Activated naive CD4-positive, alpha-beta T cell treated with anti-CD3 and anti-CD28 coated beads, Interleukin-2, amount 50 U/mL, for 72 hours (primary cell): ENCODE data around the gene CHID1. TPM values are rescaled to one million over a fixed set of nuclear protein-coding genes. Genes with fewer than 3 reads are reported as not detected.

ENCODE experiments used
- ATAC-seq, 2 donors: fragments of 150-1000 bp; cut with Tn5 transposase; 2 replicates each; pipeline ENCODE4 v1.10.0; 2021; ENCODE audit warnings: mild to moderate bottlenecking in 2 of 2, moderate library complexity in 2 of 2
- DNase-seq, 2 donors: peaks; one replicate each; pipeline ENCODE4 v3.0.0; 2021 to 2022; ENCODE audit warnings: low spot score in 2 of 2
- H3K27ac Mint-ChIP-seq, 2 donors: one replicate each; pipeline ENCODE4 v1.8.0; 2022; ENCODE audit warnings: mild to moderate bottlenecking in 2 of 2, mixed read lengths in 2 of 2
- H3K36me3 Mint-ChIP-seq, 2 donors: one replicate each; pipeline ENCODE4 v1.8.0; 2022; ENCODE audit warnings: mixed read lengths in 2 of 2
- H3K9me3 Mint-ChIP-seq, 2 donors: one replicate each; pipeline ENCODE4 v1.8.0; 2022; ENCODE audit warnings: mixed read lengths in 2 of 2
- total RNA-seq, 2 donors: library from RNA; stranded (reverse); gene quantifications; one replicate each; pipeline ENCODE4 v1.2.3, GENCODE V29; 2022

The CHID1 gene
- total RNA-seq, 2 donors from 2014 or later = 49.1 to 62.6 TPM

DNA sequence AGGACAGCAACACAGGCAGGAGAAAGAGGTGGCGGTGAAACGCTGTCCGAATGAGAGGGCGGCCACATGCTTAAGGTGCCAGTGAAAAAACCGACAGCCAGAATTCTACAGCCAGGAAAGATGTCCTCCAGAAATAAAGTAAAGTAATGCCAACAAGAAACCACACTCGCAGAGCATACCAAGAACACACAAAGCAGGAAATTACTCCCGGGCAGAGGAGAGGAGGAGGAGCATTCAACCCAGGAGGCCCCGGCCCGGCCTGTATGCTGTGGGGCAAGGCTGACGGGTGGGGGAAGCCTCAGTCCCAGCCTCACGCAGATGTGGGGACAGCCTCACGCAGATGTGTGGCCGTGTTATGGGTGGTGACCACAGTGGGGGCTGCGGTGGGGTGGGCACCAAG is 28.0 kb downstream of the CHID1 start:
- Mint-ChIP-seq H3K27ac (no peak overlapping the region), H3K9me3 (no peaks in the 10 kb centered on the region), H3K36me3 (peaks cover 6 to 8% of the 10 kb centered on the region in 2 donors)
- DNase-seq = no peak
- ATAC-seq = no peak

DNA sequence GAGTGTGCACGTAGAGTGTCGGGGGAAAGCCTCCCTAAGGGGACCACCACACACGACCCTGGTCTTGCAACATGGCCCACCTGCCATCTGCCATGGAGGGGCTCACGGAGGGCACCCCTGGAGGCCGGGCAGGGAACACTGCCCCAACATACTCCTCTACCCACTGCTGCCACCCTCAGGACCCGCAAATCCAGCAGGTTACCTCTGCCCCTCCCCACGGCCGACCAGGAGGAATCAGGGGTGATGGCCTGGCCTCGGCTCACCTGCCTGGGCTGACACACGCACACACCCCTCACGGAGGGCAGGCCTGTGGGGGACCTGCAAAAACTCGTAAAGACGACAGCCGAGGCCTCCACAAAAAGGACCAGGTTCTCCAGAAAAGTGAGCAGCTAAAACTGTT is 30.2 kb downstream of the CHID1 start:
- peak overlapping the region in 1 of 2 donors; percentile 28 for H3K27ac Mint-ChIP-seq
- no peaks in the 10 kb centered on the region for H3K9me3 Mint-ChIP-seq
- ATAC-seq (no peak), DNase-seq (no peak)
- peaks cover 0 to 11% of the 10 kb centered on the region in 2 donors for H3K36me3 Mint-ChIP-seq

DNA sequence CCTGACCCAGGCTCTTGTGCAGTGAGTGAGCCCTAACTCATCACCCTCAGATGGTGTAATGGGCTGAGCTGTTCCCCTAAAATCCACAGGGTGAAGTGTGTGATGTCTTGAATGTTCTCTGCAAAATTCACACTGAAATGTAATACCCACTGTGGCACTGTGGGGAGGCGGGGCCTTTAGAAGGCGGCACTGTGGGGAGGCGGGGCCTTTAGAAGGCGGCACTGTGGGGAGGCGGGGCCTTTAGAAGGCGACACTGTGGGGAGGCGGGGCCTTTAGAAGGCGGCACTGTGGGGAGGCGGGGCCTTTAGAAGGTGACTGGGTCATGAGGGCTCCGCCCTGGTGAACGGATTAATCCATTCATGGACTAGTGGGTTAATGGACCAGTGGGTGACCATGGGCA is 33.0 kb downstream of the CHID1 start:
- Mint-ChIP-seq H3K36me3 (peaks cover 0 to 11% of the 10 kb centered on the region in 2 donors), H3K27ac (no peak overlapping the region), H3K9me3 (no peaks in the 10 kb centered on the region)
- ATAC-seq (peak in 1 of 2 donors; percentile 68), DNase-seq (peak in 1 of 2 donors; percentile 28)

DNA sequence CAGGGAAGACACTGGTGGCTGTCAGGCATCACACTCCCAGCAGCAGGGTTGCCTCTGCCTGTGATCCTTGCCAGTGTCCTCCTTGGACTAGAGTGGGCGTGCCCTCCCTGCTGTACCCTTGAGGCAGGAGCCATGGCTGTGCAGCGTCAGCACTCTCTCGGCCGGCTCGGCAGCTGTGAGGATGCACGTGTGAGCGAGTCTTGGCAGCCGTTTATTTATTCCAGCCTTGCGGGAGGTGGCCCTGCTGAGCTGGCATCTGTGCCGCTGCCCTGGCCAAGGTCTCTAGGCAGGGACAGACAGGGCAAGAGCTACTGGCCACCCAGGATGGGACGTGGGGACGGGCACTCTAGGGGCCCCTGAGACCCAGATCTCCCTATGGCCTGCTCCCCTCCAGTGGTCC is 34.1 kb downstream of the CHID1 start:
- Mint-ChIP-seq H3K36me3 (peaks cover 0 to 11% of the 10 kb centered on the region in 2 donors), H3K27ac (no peak overlapping the region), H3K9me3 (no peaks in the 10 kb centered on the region)
- DNase-seq = no peak
- no peak for ATAC-seq

DNA sequence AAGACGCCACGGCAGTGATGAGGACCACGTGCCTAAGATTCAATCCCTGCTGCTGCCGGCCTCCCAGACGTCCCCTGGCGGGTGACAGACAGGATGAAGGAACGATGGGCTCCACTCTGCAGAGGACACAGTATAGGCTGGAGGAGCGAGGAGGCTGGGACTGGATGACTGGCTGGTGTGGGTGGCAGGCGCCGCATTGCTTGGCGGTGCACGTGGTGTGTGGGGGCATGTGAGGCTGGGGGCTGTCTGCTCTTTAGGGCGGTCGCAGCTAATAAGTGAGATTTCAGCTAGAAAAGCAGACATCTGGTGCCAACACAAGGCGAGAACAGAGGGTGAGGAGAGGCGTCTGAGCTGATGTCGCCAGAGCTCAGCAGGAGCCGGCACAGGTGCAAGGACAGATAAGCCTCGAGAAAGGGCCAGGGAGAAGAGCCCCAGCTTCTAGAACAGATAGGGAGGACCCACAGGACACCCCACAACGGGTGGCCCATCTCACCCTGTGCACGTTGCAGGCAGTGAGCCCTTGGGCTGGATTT is 34.8 kb downstream of the CHID1 start:
- Mint-ChIP-seq H3K27ac (no peak overlapping the region), H3K36me3 (peaks cover 0 to 11% of the 10 kb centered on the region in 2 donors), H3K9me3 (no peaks in the 10 kb centered on the region)
- no peak for ATAC-seq
- no peak for DNase-seq

DNA sequence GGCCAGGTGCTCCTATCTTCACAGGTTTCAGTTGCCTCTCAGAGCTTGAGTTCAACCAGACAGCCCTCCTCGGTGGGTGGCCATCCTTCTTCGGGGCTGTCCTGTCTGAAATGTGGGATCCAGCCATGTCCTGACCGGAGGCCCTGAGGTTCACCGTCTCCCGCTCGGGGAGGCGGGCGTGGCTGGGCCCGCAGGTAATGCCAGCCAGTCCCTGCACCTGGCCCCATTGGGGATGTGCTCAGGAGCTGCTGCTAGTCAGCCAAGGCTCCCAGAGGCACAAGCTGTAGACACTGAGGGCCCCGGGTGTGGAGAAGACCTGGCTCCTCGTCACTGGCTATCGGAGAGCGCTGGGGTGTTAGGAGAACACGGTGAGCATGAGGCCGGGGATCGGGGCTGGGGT is 35.4 kb downstream of the CHID1 start:
- DNase-seq = no peak
- H3K9me3 Mint-ChIP-seq = no peaks in the 10 kb centered on the region
- no peak overlapping the region for H3K27ac Mint-ChIP-seq
- peaks cover 0 to 11% of the 10 kb centered on the region in 2 donors for H3K36me3 Mint-ChIP-seq
- ATAC-seq = no peak

DNA sequence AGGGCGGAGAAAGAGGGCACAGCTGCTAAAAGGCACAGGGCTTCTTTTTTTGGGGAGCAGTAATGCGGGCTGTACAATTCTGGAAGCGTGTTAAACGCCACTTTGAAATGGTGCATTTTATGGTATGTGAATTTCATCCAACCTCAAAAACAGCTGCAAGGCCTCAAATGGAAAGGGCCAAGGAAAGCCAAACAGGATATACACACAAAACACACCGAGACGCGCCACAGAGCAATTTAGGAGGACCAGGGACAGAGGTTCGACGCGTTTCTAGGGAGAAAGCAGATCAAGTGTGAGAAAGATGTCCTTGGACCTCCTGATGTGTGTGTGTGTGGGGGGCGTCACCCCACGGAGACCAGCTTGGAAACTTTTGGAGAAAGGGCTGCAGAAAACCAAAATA is 36.9 kb downstream of the CHID1 start:
- DNase-seq (no peak), ATAC-seq (no peak)
- Mint-ChIP-seq H3K9me3 (no peaks in the 10 kb centered on the region), H3K27ac (no peak overlapping the region), H3K36me3 (peaks cover 0 to 6% of the 10 kb centered on the region in 2 donors)

DNA sequence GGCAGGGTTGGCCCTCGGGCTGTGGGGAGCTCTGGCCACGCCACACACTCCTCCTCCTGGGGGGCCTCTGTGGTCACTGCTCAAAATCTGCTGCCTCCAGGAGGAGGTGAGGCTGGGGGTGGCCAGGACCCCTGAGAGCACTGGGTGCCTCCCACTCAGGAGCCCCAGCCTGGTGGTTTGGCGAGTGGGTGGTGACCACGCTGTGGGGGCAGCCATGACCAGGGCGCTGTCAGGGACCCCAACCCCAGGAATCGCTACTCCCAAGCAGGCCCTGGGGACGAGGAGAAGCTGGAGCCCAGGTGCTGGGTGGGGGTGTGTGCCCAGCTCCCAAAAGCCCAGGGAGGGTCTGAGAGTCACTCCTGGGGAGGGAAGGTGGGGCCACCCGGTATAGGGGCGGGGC is 37.8 kb downstream of the CHID1 start:
- no peak overlapping the region for H3K27ac Mint-ChIP-seq
- no peaks in the 10 kb centered on the region for H3K9me3 Mint-ChIP-seq
- peaks cover 0 to 5% of the 10 kb centered on the region in 2 donors for H3K36me3 Mint-ChIP-seq
- no peak for DNase-seq
- ATAC-seq = no peak

DNA sequence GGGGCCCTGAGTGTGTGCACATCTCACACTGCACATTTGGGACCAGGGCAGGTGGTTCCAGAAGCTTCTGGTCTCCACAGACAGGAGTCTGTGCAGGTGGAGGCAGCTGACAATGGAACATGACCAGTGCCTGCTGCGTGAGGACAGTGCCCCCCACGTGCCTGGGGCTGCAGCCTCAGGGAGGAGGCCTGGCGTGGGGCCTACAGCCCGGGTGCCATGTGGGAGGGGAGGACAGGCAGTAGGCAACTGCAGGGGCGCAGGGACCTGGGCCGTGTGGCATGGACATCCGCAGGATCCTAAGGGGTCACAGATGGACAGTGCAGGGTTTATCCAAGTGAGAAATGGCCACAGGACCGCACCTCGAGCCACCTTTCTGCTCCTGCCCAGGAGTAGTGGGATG is 39.1 kb downstream of the CHID1 start:
- Mint-ChIP-seq H3K36me3 (no peaks in the 10 kb centered on the region), H3K27ac (peak overlapping the region in 1 of 2 donors; percentile 60), H3K9me3 (no peaks in the 10 kb centered on the region)
- no peak for ATAC-seq
- DNase-seq = no peak

DNA sequence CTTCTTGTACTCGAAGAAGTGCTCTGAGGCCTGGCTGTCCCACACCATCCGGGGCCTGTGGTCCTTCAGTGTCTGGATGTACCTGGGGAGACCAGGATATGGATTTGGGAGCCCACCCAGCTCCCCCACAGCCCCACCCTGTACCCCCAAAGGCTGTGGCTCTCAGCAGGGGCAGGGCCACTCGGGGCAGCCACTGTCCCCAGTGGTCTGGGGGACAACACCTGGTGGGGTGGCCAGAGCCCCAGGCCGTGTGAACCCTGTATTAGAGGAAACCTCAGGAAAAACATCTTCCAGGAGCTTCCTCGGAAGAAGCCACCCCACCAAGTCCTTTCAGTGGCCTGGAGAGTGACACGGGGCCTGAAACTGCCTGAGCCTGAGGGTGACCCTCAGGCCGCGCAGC is 40.2 kb downstream of the CHID1 start:
- DNase-seq (no peak), ATAC-seq (no peak)
- H3K27ac Mint-ChIP-seq = no peak overlapping the region

DNA sequence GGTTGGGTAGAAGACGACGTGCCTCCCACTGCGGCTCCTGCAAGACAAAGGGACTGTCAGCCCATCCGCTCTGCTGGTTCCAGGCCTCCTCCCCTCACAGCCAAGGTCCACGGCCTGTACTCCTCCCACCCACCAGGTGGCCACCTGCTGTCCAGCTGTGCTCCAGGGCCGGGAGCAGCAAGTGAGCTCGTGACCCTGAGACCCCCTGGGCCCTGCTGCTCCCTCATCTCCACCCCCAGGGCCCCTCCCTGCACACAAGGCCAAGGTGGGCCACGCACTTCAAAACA is 40.5 kb downstream of the CHID1 start:
- DNase-seq (no peak), ATAC-seq (no peak)
- Mint-ChIP-seq H3K27ac (no peak overlapping the region), H3K9me3 (no peaks in the 10 kb centered on the region), H3K36me3 (no peaks in the 10 kb centered on the region)

More for the DNA sequence above, 40.2 kb downstream of the CHID1 start:
- H3K9me3 Mint-ChIP-seq = no peaks in the 10 kb centered on the region
- no peaks in the 10 kb centered on the region for H3K36me3 Mint-ChIP-seq

DNA sequence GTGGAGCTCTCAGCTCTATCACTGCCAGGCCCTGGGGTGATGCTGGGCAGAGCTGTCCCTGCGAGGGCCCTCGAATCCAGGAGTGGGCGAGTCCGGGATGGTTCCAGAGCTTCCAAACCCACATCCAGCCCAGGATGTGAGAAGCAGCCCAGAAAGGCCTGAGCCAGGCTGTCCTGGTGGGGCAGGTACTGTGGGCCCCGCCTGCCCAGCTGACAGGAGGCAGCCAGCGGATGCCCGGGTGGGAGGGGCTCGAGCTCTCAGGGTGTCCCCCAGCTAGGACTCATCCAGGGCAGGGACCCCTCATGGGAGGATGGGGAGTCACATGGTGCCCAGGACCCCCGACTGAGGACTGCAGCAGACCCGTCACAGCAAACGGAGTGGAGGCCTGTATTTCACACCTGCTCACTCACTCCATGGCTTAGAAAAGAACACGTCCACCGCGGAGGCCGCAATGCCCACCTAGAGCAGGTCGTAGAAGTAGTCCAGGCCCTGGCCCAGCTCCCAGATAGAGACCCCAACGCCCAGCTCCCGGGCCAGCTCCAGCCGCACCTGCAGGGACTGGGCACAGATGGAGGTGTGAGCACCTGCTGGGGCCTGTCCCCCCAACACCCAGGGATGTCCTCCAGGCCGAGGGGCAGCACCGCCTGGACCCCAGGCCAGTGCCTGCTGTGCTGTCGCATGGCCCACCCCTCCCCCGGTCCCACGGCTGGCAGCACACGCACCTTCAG is 41.0 kb downstream of the CHID1 start:
- Mint-ChIP-seq H3K27ac (no peak overlapping the region), H3K36me3 (no peaks in the 10 kb centered on the region), H3K9me3 (no peaks in the 10 kb centered on the region)
- DNase-seq (no peak), ATAC-seq (no peak)

DNA sequence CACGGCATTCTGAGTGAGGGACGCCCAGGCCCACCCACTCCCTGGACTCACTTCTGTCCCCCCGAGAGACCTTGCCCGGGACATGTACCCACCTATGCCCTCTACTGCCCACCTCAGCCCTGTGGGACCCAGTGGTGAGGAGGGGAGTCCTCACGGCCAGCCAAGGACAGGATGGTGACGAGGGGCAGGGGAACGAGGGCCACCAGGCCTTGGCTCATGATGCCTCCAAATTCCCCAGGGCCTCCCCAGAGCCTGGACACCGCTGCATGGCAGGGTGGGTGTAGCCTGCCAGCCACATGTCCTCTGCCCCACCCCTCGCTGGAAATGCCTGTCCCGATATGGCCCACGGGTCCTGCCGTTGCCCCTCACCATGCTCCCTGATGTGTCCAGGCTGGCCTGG is 41.8 kb downstream of the CHID1 start:
- no peaks in the 10 kb centered on the region for H3K36me3 Mint-ChIP-seq
- DNase-seq (no peak), ATAC-seq (no peak)
- no peaks in the 10 kb centered on the region for H3K9me3 Mint-ChIP-seq
- peak overlapping the region in 1 of 2 donors; percentile 58 for H3K27ac Mint-ChIP-seq

DNA sequence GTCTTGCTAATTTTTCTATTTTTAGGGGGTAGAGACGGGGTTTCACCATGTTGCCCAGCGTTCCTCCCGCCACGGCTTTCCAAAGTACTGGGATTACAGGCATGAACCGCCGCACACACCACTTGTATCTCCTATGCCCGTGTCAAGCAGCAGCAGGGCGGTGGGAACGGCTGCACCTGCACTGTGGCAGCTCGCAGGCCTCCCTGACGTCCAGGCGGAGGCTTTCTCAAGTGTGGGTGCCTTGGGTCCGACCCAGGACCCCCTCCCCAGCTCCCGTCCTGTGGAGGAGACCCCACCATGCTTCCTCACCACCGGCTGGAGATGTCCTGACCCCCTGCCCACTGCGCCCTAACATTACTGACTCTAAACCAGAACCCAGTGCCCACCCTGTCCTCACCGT is 42.2 kb downstream of the CHID1 start:
- H3K36me3 Mint-ChIP-seq = no peaks in the 10 kb centered on the region

DNA sequence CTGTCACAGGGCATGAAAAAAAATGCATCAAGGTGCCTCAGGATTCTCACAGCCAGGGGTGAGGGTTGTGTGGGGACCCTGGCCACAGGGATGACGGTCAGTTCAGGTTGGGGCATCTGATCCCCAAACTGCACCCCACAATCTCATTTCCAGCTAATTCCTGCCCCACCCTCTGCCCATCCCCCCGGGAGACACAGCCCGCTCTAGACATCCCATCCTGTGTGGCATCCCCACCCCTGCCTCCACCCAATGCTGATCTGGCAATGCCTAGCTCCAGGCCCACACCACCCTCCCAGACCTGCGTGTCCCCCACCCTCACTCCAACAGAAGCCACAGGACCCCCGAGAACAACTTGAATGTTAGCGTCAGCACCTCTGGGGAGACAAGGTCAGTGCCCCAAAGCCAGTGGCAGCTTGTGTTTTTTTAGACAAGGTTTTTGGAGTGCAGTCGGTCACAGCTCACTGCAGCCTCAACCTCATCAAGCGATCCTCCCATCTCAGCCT is 42.7 kb downstream of the CHID1 start:
- Mint-ChIP-seq H3K27ac (peak overlapping the region in 1 of 2 donors; percentile 58), H3K9me3 (no peaks in the 10 kb centered on the region), H3K36me3 (no peaks in the 10 kb centered on the region)
- no peak for ATAC-seq
- no peak for DNase-seq

More for the DNA sequence above, 42.2 kb downstream of the CHID1 start:
- Mint-ChIP-seq H3K9me3 (no peaks in the 10 kb centered on the region), H3K27ac (peak overlapping the region in 1 of 2 donors; percentile 58)
- no peak for ATAC-seq
- DNase-seq = no peak

DNA sequence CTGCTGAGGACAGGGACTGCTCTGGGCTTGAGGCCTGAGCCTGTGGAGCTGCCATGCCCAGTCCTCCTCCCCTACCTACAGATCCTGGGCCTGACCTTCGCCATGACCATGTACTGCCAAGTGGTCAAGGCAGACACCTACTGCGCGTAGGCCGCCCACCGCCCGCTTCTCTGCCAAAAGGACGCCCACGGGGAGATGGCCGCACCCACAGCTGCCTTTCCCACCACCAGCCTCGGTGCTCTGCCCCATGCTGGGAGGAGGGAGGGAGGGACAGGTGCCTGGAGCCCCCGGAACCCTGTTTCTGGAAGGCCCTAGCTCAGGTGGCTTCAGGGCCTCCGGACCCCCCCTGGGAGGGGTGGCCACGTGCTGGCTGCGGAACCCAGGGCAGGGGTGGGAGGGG is 44.1 kb downstream of the CHID1 start:
- H3K9me3 Mint-ChIP-seq = no peaks in the 10 kb centered on the region
- no peak overlapping the region for H3K27ac Mint-ChIP-seq
- DNase-seq (no peak), ATAC-seq (no peak)
- no peaks in the 10 kb centered on the region for H3K36me3 Mint-ChIP-seq

DNA sequence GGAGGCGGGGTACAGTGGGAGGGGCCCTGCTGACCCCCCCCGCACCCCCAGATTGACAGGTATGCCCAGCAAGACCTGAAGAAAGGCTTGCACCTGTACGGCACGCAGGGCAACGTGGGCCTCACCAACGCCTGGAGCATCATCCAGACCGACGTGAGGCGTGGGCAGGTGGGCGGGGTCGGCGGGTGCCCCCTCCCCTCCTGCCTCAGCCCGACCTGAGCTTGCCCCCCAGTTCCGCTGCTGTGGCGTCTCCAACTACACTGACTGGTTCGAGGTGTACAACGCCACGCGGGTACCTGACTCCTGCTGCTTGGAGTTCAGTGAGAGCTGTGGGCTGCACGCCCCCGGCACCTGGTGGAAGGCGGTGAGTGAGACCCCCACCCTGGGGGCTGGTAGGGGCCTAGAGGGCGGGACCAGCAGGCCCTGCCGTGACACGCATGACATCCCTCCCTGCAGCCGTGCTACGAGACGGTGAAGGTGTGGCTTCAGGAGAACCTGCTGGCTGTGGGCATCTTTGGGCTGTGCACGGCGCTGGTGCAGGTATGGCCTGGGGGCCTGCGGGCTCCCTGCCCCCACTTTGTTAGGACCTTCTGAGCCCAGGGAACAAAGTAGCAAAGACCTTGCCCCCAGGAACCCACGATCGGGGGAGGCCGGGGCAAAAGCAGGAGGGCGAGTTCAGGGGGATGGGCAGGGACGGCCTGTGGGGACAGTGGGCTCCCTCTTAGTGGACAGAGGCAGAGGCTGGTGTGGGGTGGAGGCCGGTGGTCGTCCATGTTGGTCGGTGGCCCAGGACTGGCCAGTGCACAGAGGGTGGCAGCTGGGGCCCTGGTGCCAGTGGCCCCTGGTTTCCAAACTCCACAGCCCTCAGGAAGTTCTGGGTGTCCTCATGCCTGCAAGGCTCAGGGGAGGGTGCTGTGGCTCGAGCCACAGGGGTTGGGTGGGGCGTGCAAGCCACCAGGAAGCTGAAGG is 44.9 kb downstream of the CHID1 start:
- H3K9me3 Mint-ChIP-seq = no peaks in the 10 kb centered on the region
- DNase-seq = no peak
- H3K27ac Mint-ChIP-seq = no peak overlapping the region
- H3K36me3 Mint-ChIP-seq = no peaks in the 10 kb centered on the region
- ATAC-seq = no peak
